Fibroblast of lung (primary cell): ENCODE results near the gene UPK3A.

Source experiments
- EZH2 ChIP-seq: IDR thresholded peaks from 2 replicates; pipeline ENCODE4 v1.5.1; 2012; ENCODE audit warnings: low read length, control low read depth, mild to moderate bottlenecking; ENCODE audit errors: missing control alignments
- TF ChIP-seq, protein P1 (sequence below), 2 donors: IDR thresholded peaks in 1 of 2; conservative IDR thresholded peaks in 1 of 2; 1 replicate in 1 of 2; 2 replicates in 1 of 2; pipeline ENCODE4 v1.5.1; 2011 to 2012; ENCODE audit warnings: low read length in 2 of 2, control low read depth in 1 of 2, inconsistent platforms in 1 of 2, low read depth in 1 of 2, mild to moderate bottlenecking in 1 of 2

- TF ChIP-seq EZH2: no peak
- TF ChIP-seq, protein P1, sequence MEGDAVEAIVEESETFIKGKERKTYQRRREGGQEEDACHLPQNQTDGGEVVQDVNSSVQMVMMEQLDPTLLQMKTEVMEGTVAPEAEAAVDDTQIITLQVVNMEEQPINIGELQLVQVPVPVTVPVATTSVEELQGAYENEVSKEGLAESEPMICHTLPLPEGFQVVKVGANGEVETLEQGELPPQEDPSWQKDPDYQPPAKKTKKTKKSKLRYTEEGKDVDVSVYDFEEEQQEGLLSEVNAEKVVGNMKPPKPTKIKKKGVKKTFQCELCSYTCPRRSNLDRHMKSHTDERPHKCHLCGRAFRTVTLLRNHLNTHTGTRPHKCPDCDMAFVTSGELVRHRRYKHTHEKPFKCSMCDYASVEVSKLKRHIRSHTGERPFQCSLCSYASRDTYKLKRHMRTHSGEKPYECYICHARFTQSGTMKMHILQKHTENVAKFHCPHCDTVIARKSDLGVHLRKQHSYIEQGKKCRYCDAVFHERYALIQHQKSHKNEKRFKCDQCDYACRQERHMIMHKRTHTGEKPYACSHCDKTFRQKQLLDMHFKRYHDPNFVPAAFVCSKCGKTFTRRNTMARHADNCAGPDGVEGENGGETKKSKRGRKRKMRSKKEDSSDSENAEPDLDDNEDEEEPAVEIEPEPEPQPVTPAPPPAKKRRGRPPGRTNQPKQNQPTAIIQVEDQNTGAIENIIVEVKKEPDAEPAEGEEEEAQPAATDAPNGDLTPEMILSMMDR (conservative IDR thresholded peaks at IDR 0.05 in 1 of 2, IDR thresholded peaks at IDR 0.05 in 1 of 2; ENCODE audit: low read depth in 1 of 2, low read length in 2 of 2): no peak
These were observed 3.7 kb upstream of the UPK3A start for GRCh38 chr22:45281010-45281409.
